GM18870 (cell line): ENCODE measurements around the gene SLC19A2.
"Not testable (repeated sequence)": the region's sequence is repeated elsewhere in the genome, so short reads cannot be mapped to it uniquely, and the experiment has no call there.

Experiments used
- ATAC-seq: cut with Tn5 transposase; IDR thresholded peaks from one replicate; pipeline ENCODE4 v1.9.1; 2021; ENCODE audit warnings: moderate library complexity; ENCODE audit not compliant: unreplicated experiment

The SLC19A2 gene

GRCh38 chr1:169510060-169510459, 24.3 kb upstream of the SLC19A2 start:
- no peak for ATAC-seq

GRCh38 chr1:169509354-169509753, 23.6 kb upstream of the SLC19A2 start:
- no peak for ATAC-seq

- no peak for ATAC-seq
Measured at GRCh38 chr1:169508432-169509338, 22.9 kb upstream of the SLC19A2 start.

GRCh38 chr1:169507413-169507812, 21.7 kb upstream of the SLC19A2 start:
- ATAC-seq = no peak

- not testable (repeated sequence) for ATAC-seq
Measured at GRCh38 chr1:169503601-169504000, 17.9 kb upstream of the SLC19A2 start.

- ATAC-seq = no peak
Measured at GRCh38 chr1:169499807-169500206, 14.1 kb upstream of the SLC19A2 start.

GRCh38 chr1:169497317-169497716, 11.6 kb upstream of the SLC19A2 start:
- ATAC-seq = no peak

GRCh38 chr1:169495916-169496315, 10.2 kb upstream of the SLC19A2 start:
- no peak for ATAC-seq

GRCh38 chr1:169495046-169495775, 9.5 kb upstream of the SLC19A2 start:
- no peak for ATAC-seq

- ATAC-seq = no peak
Measured at GRCh38 chr1:169494343-169494742, 8.6 kb upstream of the SLC19A2 start.

- no peak for ATAC-seq
Measured at GRCh38 chr1:169493251-169493650, 7.5 kb upstream of the SLC19A2 start.

- ATAC-seq = peak; percentile 53
Measured at GRCh38 chr1:169491845-169492281, 6.1 kb upstream of the SLC19A2 start.

GRCh38 chr1:169488157-169488556, 2.4 kb upstream of the SLC19A2 start:
- ATAC-seq = no peak

- ATAC-seq = no peak
Measured at GRCh38 chr1:169487561-169487960, 1.8 kb upstream of the SLC19A2 start.

GRCh38 chr1:169487133-169487532, 1.4 kb upstream of the SLC19A2 start:
- ATAC-seq = no peak

GRCh38 chr1:169486281-169487051, 722 bp upstream of the SLC19A2 start:
- ATAC-seq = no peak

GRCh38 chr1:169484683-169485430, 887 bp downstream of the SLC19A2 start:
- ATAC-seq = peak; percentile 16

- ATAC-seq = no peak
Measured at GRCh38 chr1:169484101-169484500, 1.6 kb downstream of the SLC19A2 start.

GRCh38 chr1:169483500-169483966, 2.2 kb downstream of the SLC19A2 start:
- ATAC-seq = no peak

- no peak for ATAC-seq
Measured at GRCh38 chr1:169479363-169480066, 6.2 kb downstream of the SLC19A2 start.
